PC-9 (cell line): ENCODE measurements around the gene ANKAR.

ENCODE experiments used
- CTCF ChIP-seq: fragments of 200-600 bp; sonication (generic); conservative IDR thresholded peaks from 2 replicates; pipeline ENCODE4 v1.6.1; 2017; ENCODE audit warnings: mixed run types, antibody characterized with exemption, mild to moderate bottlenecking, moderate library complexity
- EZH2 ChIP-seq: fragments of 200-600 bp; sonication (generic); IDR thresholded peaks from 2 replicates; pipeline ENCODE4 v1.8.0; 2017; ENCODE audit warnings: antibody characterized with exemption, low read depth

- TF ChIP-seq CTCF (peak; percentile 65), EZH2 (no peak)
These were observed 23.8 kb downstream of the ANKAR start for GRCh38 chr2:189698020-189698887.
